SK-N-SH (cell line): Measurements from ENCODE around the gene WNK2. TPM values are rescaled to one million over a fixed set of nuclear protein-coding genes. Genes with fewer than 3 reads are reported as not detected.

ENCODE experiments used
- CTCF ChIA-PET: fragments of 300-600, 350-600 bp; formaldehyde crosslinking; extraction: SDS; loops from one replicate; lab custom pipeline; 2021; lab: Yijun Ruan, JAX
- POLR2A ChIA-PET: fragments of 350-600 bp; sonication (Branson Sonifier 250); formaldehyde crosslinking; extraction: SDS; loops from one replicate; lab custom pipeline; 2020; ENCODE audit warnings: antibody characterized with exemption, inconsistent platforms; lab: Yijun Ruan, JAX
- DNase-seq: peaks from one replicate; pipeline ENCODE4 v3.0.0; 2012
- H2AFZ ChIP-seq: fragments of 200-600 bp; sonication (generic); 2 replicates; pipeline ENCODE4 v1.8.1; 2016; ENCODE audit warnings: antibody characterized with exemption, mild to moderate bottlenecking, low read depth
- H3F3A ChIP-seq: fragments of 200-600 bp; sonication (generic); replicated peaks from 2 replicates; pipeline ENCODE3; 2016; ENCODE audit warnings: antibody characterized with exemption, mild to moderate bottlenecking; ENCODE audit not compliant: insufficient read depth
- H3K27ac ChIP-seq, 2 experiments: fragments of 200-500 bp in 1 of 2; fragments of 200-600 bp in 1 of 2; sonication (Bioruptor generic) in 1 of 2; sonication (generic), shearing (Covaris generic) in 1 of 2; 2 replicates each; pipeline versions ENCODE4 v1.5.1 to v1.6.1; 2014 to 2016; ENCODE audit warnings: low read depth in 2 of 2, inconsistent platforms in 1 of 2, low read length in 1 of 2, mild to moderate bottlenecking in 1 of 2, mixed read lengths in 1 of 2
- H3K27me3 ChIP-seq: fragments of 200-600 bp; sonication (generic), shearing (Covaris generic); 2 replicates; pipeline ENCODE4 v1.6.1; 2016; ENCODE audit warnings: mixed run types; ENCODE audit not compliant: insufficient read depth
- H3K36me3 ChIP-seq, 2 experiments: fragments of 200-500 bp in 1 of 2; fragments of 200-600 bp in 1 of 2; sonication (Bioruptor generic) in 1 of 2; sonication (generic) in 1 of 2; replicated peaks in 1 of 2; 2 replicates each; pipeline versions ENCODE3 to v1.5.1; 2014 to 2016; ENCODE audit warnings: low read length in 1 of 2, mild to moderate bottlenecking in 1 of 2; ENCODE audit not compliant: insufficient read depth in 2 of 2, control insufficient read depth in 1 of 2
- H3K4me1 ChIP-seq, 2 experiments: fragments of 200-500 bp in 1 of 2; fragments of 200-600 bp in 1 of 2; sonication (Bioruptor generic) in 1 of 2; sonication (generic), shearing (Covaris generic) in 1 of 2; 2 replicates each; pipeline versions ENCODE4 v1.5.1 to v1.6.1; 2014 to 2016; ENCODE audit warnings: low read depth in 1 of 2, low read length in 1 of 2, mixed run types in 1 of 2; ENCODE audit not compliant: insufficient read depth in 2 of 2, control insufficient read depth in 1 of 2
- H3K4me2 ChIP-seq: fragments of 200-600 bp; sonication (generic), shearing (Covaris generic); 2 replicates; pipeline ENCODE4 v1.6.1; 2017; ENCODE audit warnings: mixed run types
- H3K4me3 ChIP-seq, 2 experiments: fragments of 200-500 bp in 1 of 2; fragments of 200-600 bp in 1 of 2; sonication (Bioruptor generic) in 1 of 2; sonication (generic), shearing (Covaris generic) in 1 of 2; 2 replicates each; pipeline versions ENCODE4 v1.5.1 to v1.8.1; 2014 to 2016; ENCODE audit warnings: low read depth in 2 of 2, inconsistent platforms in 1 of 2, low read length in 1 of 2, mild to moderate bottlenecking in 1 of 2, mixed read lengths in 1 of 2, moderate library complexity in 1 of 2
- H3K79me2 ChIP-seq: fragments of 200-600 bp; sonication (generic); 2 replicates; pipeline ENCODE4 v1.8.1; 2017; ENCODE audit warnings: mild to moderate bottlenecking; ENCODE audit not compliant: insufficient read depth
- H3K9ac ChIP-seq: fragments of 200-600 bp; sonication (generic); 2 replicates; pipeline ENCODE4 v1.6.1; 2017; ENCODE audit warnings: mixed run types
- H3K9me2 ChIP-seq: fragments of 200-600 bp; sonication (generic); 2 replicates; pipeline ENCODE4 v1.6.1; 2017; ENCODE audit warnings: mixed run types
- H3K9me3 ChIP-seq: fragments of 200-600 bp; sonication (generic); 2 replicates; pipeline ENCODE4 v1.6.1; 2017; ENCODE audit warnings: mixed run types, mild to moderate bottlenecking, moderate library complexity
- H4K20me1 ChIP-seq: fragments of 200-600 bp; sonication (generic); 2 replicates; pipeline ENCODE4 v1.6.1; 2017; ENCODE audit warnings: mild to moderate bottlenecking, mixed run types; ENCODE audit not compliant: insufficient read depth
- CHD2 ChIP-seq: fragments of 150-350 bp; IDR thresholded peaks from 2 replicates; pipeline ENCODE4 v1.6.1; 2018; ENCODE audit warnings: low read length; ENCODE audit not compliant: partially characterized antibody
- ELF1 ChIP-seq: IDR thresholded peaks from 2 replicates; pipeline ENCODE4 v1.4.0; 2012
- EZH2phosphoT487 ChIP-seq: fragments of 200-600 bp; sonication (generic); IDR thresholded peaks from 2 replicates; pipeline ENCODE4 v1.6.1; 2017; ENCODE audit warnings: low read depth, mixed run types, mild to moderate bottlenecking, antibody characterized with exemption, moderate library complexity, borderline replicate concordance
- FOSL2 ChIP-seq: IDR thresholded peaks from 2 replicates; pipeline ENCODE4 v1.4.0; 2012; ENCODE audit warnings: low read depth, mild to moderate bottlenecking, moderate library complexity, borderline replicate concordance
- FOXM1 ChIP-seq: IDR thresholded peaks from 2 replicates; pipeline ENCODE4 v1.4.0; 2012; ENCODE audit warnings: low read depth, mild to moderate bottlenecking
- GATA2 ChIP-seq: sonication (generic); formaldehyde crosslinking; IDR thresholded peaks from 2 replicates; pipeline ENCODE4 v1.5.0; 2020; ENCODE audit warnings: mild to moderate bottlenecking, missing genetic modification reagents
- IRF3 ChIP-seq: fragments of 150-350 bp; IDR thresholded peaks from 2 replicates; pipeline ENCODE4 v1.6.1; 2016; ENCODE audit warnings: mild to moderate bottlenecking, low read depth, low read length
- MXI1 ChIP-seq: IDR thresholded peaks from 2 replicates; pipeline ENCODE4 v1.6.1; 2012; ENCODE audit warnings: mild to moderate bottlenecking, low read depth, low read length, improper control_type of control experiment
- NFIC ChIP-seq: IDR thresholded peaks from 2 replicates; pipeline ENCODE4 v1.4.0; 2012; ENCODE audit warnings: borderline replicate concordance
- NRF1 ChIP-seq: IDR thresholded peaks from 2 replicates; pipeline ENCODE4 v1.6.1; 2012; ENCODE audit warnings: low read depth, mild to moderate bottlenecking, low read length
- RAD21 ChIP-seq: IDR thresholded peaks from 2 replicates; pipeline ENCODE4 v1.6.1; 2012; ENCODE audit warnings: mild to moderate bottlenecking, low read length
- RCOR1 ChIP-seq: fragments of 150-350 bp; IDR thresholded peaks from 2 replicates; pipeline ENCODE4 v1.6.1; 2017; ENCODE audit warnings: antibody characterized with exemption, low read length
- USF2 ChIP-seq: fragments of 150-350 bp; IDR thresholded peaks from 2 replicates; pipeline ENCODE4 v1.6.1; 2017; ENCODE audit warnings: antibody characterized with exemption, low read length, low read depth, borderline replicate concordance
- WGBS: methylation state at CpG from one replicate; pipeline ENCODE4 v1.1.6; 2017; ENCODE audit warnings: low lambda C conversion rate; 5-methylcytosine and 5-hydroxymethylcytosine counted together
- polyA plus RNA-seq, 3 experiments: library from polyadenylated mRNA; depleted of rRNA; stranded (reverse); fragments of >200 nt; gene quantifications; 2 replicates each; pipeline ENCODE4 v1.2.3, GENCODE V29; 2012
- TF ChIP-seq, protein P1 (sequence below): IDR thresholded peaks from 2 replicates; pipeline ENCODE4 v1.4.0; 2012; ENCODE audit warnings: low read depth, borderline replicate concordance
- TF ChIP-seq, protein P2 (sequence below): IDR thresholded peaks from 2 replicates; pipeline ENCODE4; 2012
- TF ChIP-seq, protein P3 (sequence below): IDR thresholded peaks from 2 replicates; pipeline ENCODE4 v1.6.1; 2012; ENCODE audit warnings: mild to moderate bottlenecking, low read depth, low read length, moderate library complexity

Gene WNK2
- polyA plus RNA-seq, 1 of the 3 experiments (the other 2 are of a cell fraction): 0.12 TPM

DNA sequence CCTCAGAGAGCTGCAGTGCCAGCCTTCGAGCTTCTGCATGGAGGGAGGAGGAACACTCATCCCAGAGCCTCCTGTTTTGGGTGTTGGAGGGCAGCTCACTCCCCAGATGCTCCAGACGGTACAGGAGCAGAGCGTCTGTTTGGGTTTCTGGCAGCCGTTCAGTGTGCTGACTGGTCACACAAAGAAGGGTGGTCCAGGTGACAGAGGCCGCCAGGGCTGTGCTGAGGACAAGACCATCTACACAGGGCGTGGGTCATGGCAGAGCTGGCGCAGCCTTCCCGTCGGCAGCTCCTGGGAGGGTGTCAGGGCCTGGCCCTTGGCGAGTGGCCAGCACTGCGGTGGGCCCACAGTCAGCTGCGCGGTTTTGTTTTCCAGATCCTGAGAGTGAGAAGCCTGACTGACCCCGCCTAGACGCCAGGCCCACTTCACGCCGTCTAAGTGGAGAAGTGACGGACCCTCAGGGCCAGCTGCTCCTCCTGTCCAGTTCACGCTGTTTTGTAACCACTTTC, 136.1 kb downstream of the WNK2 start:
- H3K4me3 ChIP-seq: no peak overlapping the region
- H2AFZ ChIP-seq: no peak overlapping the region
- TF ChIP-seq, protein P1, sequence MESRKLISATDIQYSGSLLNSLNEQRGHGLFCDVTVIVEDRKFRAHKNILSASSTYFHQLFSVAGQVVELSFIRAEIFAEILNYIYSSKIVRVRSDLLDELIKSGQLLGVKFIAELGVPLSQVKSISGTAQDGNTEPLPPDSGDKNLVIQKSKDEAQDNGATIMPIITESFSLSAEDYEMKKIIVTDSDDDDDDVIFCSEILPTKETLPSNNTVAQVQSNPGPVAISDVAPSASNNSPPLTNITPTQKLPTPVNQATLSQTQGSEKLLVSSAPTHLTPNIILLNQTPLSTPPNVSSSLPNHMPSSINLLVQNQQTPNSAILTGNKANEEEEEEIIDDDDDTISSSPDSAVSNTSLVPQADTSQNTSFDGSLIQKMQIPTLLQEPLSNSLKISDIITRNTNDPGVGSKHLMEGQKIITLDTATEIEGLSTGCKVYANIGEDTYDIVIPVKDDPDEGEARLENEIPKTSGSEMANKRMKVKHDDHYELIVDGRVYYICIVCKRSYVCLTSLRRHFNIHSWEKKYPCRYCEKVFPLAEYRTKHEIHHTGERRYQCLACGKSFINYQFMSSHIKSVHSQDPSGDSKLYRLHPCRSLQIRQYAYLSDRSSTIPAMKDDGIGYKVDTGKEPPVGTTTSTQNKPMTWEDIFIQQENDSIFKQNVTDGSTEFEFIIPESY: no peak
- no peak for TF ChIP-seq FOSL2
- no peak for TF ChIP-seq RCOR1
- no peak for TF ChIP-seq ELF1
- TF ChIP-seq NFIC: no peak
- no peak for TF ChIP-seq NRF1
- no peak for TF ChIP-seq RAD21
- TF ChIP-seq, protein P2, sequence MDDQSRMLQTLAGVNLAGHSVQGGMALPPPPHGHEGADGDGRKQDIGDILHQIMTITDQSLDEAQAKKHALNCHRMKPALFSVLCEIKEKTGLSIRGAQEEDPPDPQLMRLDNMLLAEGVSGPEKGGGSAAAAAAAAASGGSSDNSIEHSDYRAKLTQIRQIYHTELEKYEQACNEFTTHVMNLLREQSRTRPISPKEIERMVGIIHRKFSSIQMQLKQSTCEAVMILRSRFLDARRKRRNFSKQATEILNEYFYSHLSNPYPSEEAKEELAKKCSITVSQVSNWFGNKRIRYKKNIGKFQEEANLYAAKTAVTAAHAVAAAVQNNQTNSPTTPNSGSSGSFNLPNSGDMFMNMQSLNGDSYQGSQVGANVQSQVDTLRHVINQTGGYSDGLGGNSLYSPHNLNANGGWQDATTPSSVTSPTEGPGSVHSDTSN: no peak
- no peak for TF ChIP-seq GATA2 (CRISPR knock-in tag)
- no peak for TF ChIP-seq EZH2phosphoT487
- no peak for TF ChIP-seq FOXM1
- TF ChIP-seq USF2: no peak
- TF ChIP-seq CHD2: no peak
- no peak for TF ChIP-seq IRF3
- TF ChIP-seq, protein P3, sequence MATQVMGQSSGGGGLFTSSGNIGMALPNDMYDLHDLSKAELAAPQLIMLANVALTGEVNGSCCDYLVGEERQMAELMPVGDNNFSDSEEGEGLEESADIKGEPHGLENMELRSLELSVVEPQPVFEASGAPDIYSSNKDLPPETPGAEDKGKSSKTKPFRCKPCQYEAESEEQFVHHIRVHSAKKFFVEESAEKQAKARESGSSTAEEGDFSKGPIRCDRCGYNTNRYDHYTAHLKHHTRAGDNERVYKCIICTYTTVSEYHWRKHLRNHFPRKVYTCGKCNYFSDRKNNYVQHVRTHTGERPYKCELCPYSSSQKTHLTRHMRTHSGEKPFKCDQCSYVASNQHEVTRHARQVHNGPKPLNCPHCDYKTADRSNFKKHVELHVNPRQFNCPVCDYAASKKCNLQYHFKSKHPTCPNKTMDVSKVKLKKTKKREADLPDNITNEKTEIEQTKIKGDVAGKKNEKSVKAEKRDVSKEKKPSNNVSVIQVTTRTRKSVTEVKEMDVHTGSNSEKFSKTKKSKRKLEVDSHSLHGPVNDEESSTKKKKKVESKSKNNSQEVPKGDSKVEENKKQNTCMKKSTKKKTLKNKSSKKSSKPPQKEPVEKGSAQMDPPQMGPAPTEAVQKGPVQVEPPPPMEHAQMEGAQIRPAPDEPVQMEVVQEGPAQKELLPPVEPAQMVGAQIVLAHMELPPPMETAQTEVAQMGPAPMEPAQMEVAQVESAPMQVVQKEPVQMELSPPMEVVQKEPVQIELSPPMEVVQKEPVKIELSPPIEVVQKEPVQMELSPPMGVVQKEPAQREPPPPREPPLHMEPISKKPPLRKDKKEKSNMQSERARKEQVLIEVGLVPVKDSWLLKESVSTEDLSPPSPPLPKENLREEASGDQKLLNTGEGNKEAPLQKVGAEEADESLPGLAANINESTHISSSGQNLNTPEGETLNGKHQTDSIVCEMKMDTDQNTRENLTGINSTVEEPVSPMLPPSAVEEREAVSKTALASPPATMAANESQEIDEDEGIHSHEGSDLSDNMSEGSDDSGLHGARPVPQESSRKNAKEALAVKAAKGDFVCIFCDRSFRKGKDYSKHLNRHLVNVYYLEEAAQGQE: no peak
- TF ChIP-seq MXI1: no peak
- no peaks in the 10 kb centered on the region for H3K79me2 ChIP-seq
- DNase-seq: peak; percentile 69
- no peaks in the 10 kb centered on the region for H3K27me3 ChIP-seq
- H3K9me2 ChIP-seq: no peaks in the 10 kb centered on the region
- ChIA-PET CTCF (interaction anchor here (0.8 to 2.0 kb wide), 3 partner anchors 15 to 18 kb away, joined by 3 to 9 read pairs (median 4); no protein-coding TSS in a partner anchor), POLR2A (interaction anchor here (0.7 kb wide), 2 partner anchors 13 to 246 kb away, joined by 3 read pairs; no protein-coding TSS in a partner anchor)
- H3K4me2 ChIP-seq: no peak overlapping the region
- no peak overlapping the region for H3K9ac ChIP-seq
- no peaks in the 10 kb centered on the region for H4K20me1 ChIP-seq
- H3K4me1 ChIP-seq: peaks cover 0 to 32% of the 10 kb centered on the region in 2 experiments; a peak in 1 of 4 replicates
- H3K9me3 ChIP-seq: no peaks in the 10 kb centered on the region
- H3K27ac ChIP-seq: peak overlapping the region in 1 of 2 experiments; percentile 34; a peak in 1 of 4 replicates
- H3F3A ChIP-seq: no peaks in the 10 kb centered on the region
- no peaks in the 10 kb centered on the region for H3K36me3 ChIP-seq
- 78% methylated on average over 10 of the region's 19 CpGs for WGBS
